ENCODE measurements around the gene ABCD2. TPM values are rescaled to one million over a fixed set of nuclear protein-coding genes. Genes with fewer than 3 reads are reported as not detected.

Gene ABCD2
- total RNA-seq, 4 donors from 2014 or later: 0.33 to 0.81 (median 0.63) TPM

GRCh38 chr12:39505023-39505422, 114.6 kb downstream of the ABCD2 start:
- TF ChIP-seq CTCF (IDR thresholded peaks at IDR 0.05) (no peak), POLR2A (IDR thresholded peaks at IDR 0.05) (no peak)
- Histone ChIP-seq H3K27ac (no peak overlapping the region), H3K9me3 (no peaks in the 10 kb centered on the region), H3K4me3 (replicated peaks in 1 of 3) (no peak overlapping the region), H3K4me1 (no peaks in the 10 kb centered on the region), H3K27me3 (no peaks in the 10 kb centered on the region), H3K36me3 (no peaks in the 10 kb centered on the region)
- no peak for DNase-seq
- WGBS, 2 donors: 53 to 63% methylated on average over 2 of the region's 2 CpGs
- intact Hi-C loops (cut with DNase I): no loop called here

- intact Hi-C loops (cut with DNase I): no loop called here
- no peak overlapping the region for H3K27ac ChIP-seq
- 94 to 98% methylated on average over 1 of the region's 1 CpG for WGBS, 2 donors
- TF ChIP-seq CTCF (IDR thresholded peaks at IDR 0.05): no peak
- H3K27me3 ChIP-seq: no peaks in the 10 kb centered on the region
- DNase-seq: no peak
- H3K4me3 ChIP-seq (replicated peaks in 1 of 3): no peak overlapping the region
- H3K9me3 ChIP-seq: no peaks in the 10 kb centered on the region
- H3K4me1 ChIP-seq: no peaks in the 10 kb centered on the region
- no peaks in the 10 kb centered on the region for H3K36me3 ChIP-seq
Measured at GRCh38 chr12:39503439-39503838, 116.2 kb downstream of the ABCD2 start.

- H3K9me3 ChIP-seq: no peaks in the 10 kb centered on the region
- 71 to 77% methylated on average over 1 of the region's 1 CpG for WGBS, 2 donors
- intact Hi-C loops (cut with DNase I): no loop called here
- H3K36me3 ChIP-seq: no peaks in the 10 kb centered on the region
- DNase-seq: no peak
- H3K27me3 ChIP-seq: no peaks in the 10 kb centered on the region
- H3K27ac ChIP-seq: no peak overlapping the region
- TF ChIP-seq POLR2A (IDR thresholded peaks at IDR 0.05) (no peak), CTCF (IDR thresholded peaks at IDR 0.05) (no peak)
- H3K4me3 ChIP-seq (replicated peaks in 1 of 3): no peak overlapping the region
- no peaks in the 10 kb centered on the region for H3K4me1 ChIP-seq
Measured at GRCh38 chr12:39502726-39503125, 116.9 kb downstream of the ABCD2 start.

Small RNAs within 50 kb of the gene (small RNA-seq; reads per million reads assigned to genes)
- gene AC121334.2: not detected

Other genes with a start within 250 kb of the ABCD2 start
- gene KIF21A, start 176.7 kb downstream of the ABCD2 start, total RNA-seq: 100 to 1,000 TPM in 1 of 4 donors, 10 to 100 TPM in 3; 17.5 to 149 (median 33.1) TPM

Measured in thyroid gland (tissue), 4 donors.